ENCODE measurements around the gene ALKBH4.

GRCh38 chr7:102409340-102409739, 55.3 kb downstream of the ALKBH4 start:
- TF ChIP-seq HDAC6 (IDR thresholded peaks at IDR 0.05; ENCODE audit: unreplicated experiment) (no peak), NRF1 (conservative IDR thresholded peaks at IDR 0.05; ENCODE audit: low read depth, low read length) (no peak), CTCF (IDR thresholded peaks at IDR 0.05 in 2 of 3, conservative IDR thresholded peaks at IDR 0.05 in 1 of 3; ENCODE audit: control insufficient read depth in 2 of 3, extremely low read depth in 1 of 3, insufficient read depth in 1 of 3, low read depth in 3 of 3, low read length in 3 of 3) (no peak), CEBPZ (IDR thresholded peaks at IDR 0.05; ENCODE audit: low read depth, low read length) (no peak), NR2F1 (conservative IDR thresholded peaks at IDR 0.05) (no peak), REST (IDR thresholded peaks at IDR 0.05; ENCODE audit: low read depth, low read length) (no peak), NR2C2 (IDR thresholded peaks at IDR 0.05; ENCODE audit: borderline replicate concordance, control insufficient read depth, insufficient read length, low read depth) (no peak), HDAC2 (IDR thresholded peaks at IDR 0.05) (no peak), ZNF274 (IDR thresholded peaks at IDR 0.05; ENCODE audit: insufficient read depth, insufficient read length) (no peak), POLR2A (IDR thresholded peaks at IDR 0.05; ENCODE audit: low read depth, low read length) (no peak), FOS (IDR thresholded peaks at IDR 0.05; ENCODE audit: borderline replicate concordance, extremely low read depth, insufficient read length) (no peak)

Data from GM12878 (cell line).